Left ventricle myocardium inferior (tissue), 1 donor: ENCODE results near the gene HSPB3. TPM values are rescaled to one million over a fixed set of nuclear protein-coding genes. Genes with fewer than 3 reads are reported as not detected.
"Not testable (repeated sequence)": the region's sequence is repeated elsewhere in the genome, so short reads cannot be mapped to it uniquely, and the experiment has no call there.

Source experiments
- DNase-seq: peaks from one replicate; pipeline ENCODE4 v3.0.0-alpha.2; 2020
- H3K27ac ChIP-seq: fragments of 200-600 bp; replicated peaks from 2 replicates; pipeline ENCODE4 v1.8.0; 2021
- H3K27me3 ChIP-seq: fragments of 200-600 bp; 2 replicates; pipeline ENCODE4 v1.8.0; 2021; ENCODE audit warnings: low read depth
- H3K36me3 ChIP-seq: fragments of 200-600 bp; 2 replicates; pipeline ENCODE4 v1.8.0; 2021
- H3K4me1 ChIP-seq: fragments of 200-600 bp; 2 replicates; pipeline ENCODE4 v1.8.0; 2021
- H3K4me3 ChIP-seq: fragments of 200-600 bp; 2 replicates; pipeline ENCODE4 v1.8.0; 2021; ENCODE audit warnings: mild to moderate bottlenecking, moderate library complexity
- H3K9me3 ChIP-seq: fragments of 200-600 bp; replicated peaks from 2 replicates; pipeline ENCODE4 v1.8.0; 2021
- intact Hi-C: fragments of 100-400 bp; cut with micrococcal nuclease; formaldehyde crosslinking; loops from one replicate; pipeline ENCODE4 v1.11.0; 2022
- total RNA-seq: library from RNA; stranded (reverse); fragmentation: NEBNext Ultra II Directional; extraction: Animal tissue kit (Norgen Biotek cat#: 25700); gene quantifications from one replicate; pipeline ENCODE4 v1.2.1, GENCODE V29; 2021
- TF ChIP-seq, protein P1 (sequence below): fragments of 200-600 bp; IDR thresholded peaks from 2 replicates; pipeline ENCODE4 v1.8.0; 2021; ENCODE audit warnings: antibody characterized with exemption, mild to moderate bottlenecking, borderline replicate concordance
- donor health status: DM: no; HTN: yes; CAD: no; lungs with severe emphysema.

HSPB3 gene
- total RNA-seq, 1 donor from 2014 or later: 418 TPM

DNA sequence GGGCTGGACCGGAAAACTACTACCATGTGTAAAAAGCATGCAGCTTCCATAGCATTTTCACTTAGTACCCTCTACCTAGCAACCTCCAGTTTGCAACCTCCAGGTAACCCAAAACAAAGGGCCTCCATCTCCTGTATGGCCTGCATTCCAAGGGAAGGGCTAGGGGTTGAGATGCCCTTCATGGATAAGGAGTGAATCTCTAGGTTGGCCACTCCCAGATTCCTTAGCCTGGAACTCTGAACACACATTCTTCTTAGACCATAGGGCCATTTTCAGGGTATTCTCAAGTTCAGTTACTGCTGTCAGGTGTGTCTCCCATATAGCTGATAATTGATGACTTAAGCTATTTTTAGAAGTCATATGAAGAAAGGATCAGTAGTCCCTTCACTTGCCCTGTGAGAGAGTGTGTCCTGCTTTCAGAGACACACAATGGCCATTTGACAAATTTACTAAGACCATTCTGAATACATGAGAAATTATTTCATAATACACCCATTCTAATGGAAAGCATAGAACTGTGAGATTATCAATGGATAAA, 22.5 kb downstream of the HSPB3 start:
- intact Hi-C loops: no loop called here
- Histone ChIP-seq H3K9me3 (no peaks in the 10 kb centered on the region), H3K36me3 (no peaks in the 10 kb centered on the region), H3K4me3 (no peak overlapping the region), H3K4me1 (no peaks in the 10 kb centered on the region), H3K27me3 (no peaks in the 10 kb centered on the region), H3K27ac (no peak overlapping the region)
- TF ChIP-seq, protein P1, sequence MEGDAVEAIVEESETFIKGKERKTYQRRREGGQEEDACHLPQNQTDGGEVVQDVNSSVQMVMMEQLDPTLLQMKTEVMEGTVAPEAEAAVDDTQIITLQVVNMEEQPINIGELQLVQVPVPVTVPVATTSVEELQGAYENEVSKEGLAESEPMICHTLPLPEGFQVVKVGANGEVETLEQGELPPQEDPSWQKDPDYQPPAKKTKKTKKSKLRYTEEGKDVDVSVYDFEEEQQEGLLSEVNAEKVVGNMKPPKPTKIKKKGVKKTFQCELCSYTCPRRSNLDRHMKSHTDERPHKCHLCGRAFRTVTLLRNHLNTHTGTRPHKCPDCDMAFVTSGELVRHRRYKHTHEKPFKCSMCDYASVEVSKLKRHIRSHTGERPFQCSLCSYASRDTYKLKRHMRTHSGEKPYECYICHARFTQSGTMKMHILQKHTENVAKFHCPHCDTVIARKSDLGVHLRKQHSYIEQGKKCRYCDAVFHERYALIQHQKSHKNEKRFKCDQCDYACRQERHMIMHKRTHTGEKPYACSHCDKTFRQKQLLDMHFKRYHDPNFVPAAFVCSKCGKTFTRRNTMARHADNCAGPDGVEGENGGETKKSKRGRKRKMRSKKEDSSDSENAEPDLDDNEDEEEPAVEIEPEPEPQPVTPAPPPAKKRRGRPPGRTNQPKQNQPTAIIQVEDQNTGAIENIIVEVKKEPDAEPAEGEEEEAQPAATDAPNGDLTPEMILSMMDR: no peak
- no peak for DNase-seq

DNA sequence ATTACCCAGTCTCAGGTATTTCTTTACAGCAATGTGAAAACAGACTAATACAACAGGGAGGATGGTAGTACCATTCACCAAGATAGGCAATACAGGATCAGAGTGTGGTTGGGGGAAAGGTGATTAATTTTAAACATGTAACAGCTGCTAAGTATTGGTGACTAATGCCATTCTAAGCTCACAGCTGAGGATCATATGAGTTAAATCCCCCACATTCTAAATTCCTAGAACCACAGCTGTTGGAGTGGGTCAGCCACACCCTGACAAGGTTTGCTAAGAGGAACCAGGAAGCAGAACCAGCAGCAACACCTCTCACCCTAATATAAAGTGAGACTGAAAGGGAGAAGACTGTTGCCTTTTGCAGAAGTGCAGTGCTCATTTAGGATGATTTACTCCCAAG, 24.8 kb downstream of the HSPB3 start:
- H3K27ac ChIP-seq: no peak overlapping the region
- H3K4me3 ChIP-seq: no peak overlapping the region
- H3K36me3 ChIP-seq: no peaks in the 10 kb centered on the region
- no peaks in the 10 kb centered on the region for H3K9me3 ChIP-seq
- H3K4me1 ChIP-seq: no peaks in the 10 kb centered on the region
- TF ChIP-seq, protein P1: no peak
- intact Hi-C loops: loop anchor here (10.0 kb wide), 1 partner anchor 235 kb away; no protein-coding TSS in a partner anchor
- H3K27me3 ChIP-seq: no peaks in the 10 kb centered on the region
- DNase-seq: no peak

DNA sequence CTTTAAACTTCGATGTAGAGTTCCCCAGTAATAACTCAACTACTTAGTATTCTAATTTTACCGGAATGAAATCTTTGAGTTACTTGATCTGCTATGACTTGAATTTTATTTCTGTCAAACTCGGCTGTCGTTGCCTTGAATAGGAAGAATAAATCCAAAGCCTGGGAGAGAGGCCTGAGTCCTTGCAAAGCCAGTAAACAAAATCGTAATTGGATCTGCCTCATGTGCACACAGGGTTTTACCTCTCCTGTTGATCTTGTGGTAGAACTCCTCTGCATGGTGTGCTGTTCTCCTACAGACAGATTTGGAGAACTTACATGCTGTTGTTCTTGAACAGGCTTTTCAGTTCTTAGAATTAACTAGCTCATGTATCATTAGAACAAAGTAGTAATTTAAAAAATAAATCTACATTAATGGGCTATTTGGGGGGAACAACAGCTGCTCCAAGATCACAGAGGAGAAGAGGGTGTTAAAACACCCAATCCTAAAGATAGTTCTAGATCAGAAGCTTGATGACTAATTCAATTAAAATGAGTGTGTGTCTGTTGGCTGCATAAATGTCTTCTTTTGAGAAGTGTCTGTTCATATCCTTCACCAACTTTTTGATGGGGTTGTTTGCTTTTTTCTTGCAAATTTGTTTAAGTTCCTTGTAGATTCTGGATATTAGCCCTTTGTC, 28.9 kb downstream of the HSPB3 start:
- TF ChIP-seq, protein P1: no peak
- Histone ChIP-seq H3K4me1 (no peaks in the 10 kb centered on the region), H3K4me3 (no peak overlapping the region), H3K36me3 (no peaks in the 10 kb centered on the region), H3K27me3 (no peaks in the 10 kb centered on the region), H3K9me3 (no peaks in the 10 kb centered on the region), H3K27ac (no peak overlapping the region)
- DNase-seq: no peak
- intact Hi-C loops: loop anchor here (10.0 kb wide), 1 partner anchor 240 kb away; no protein-coding TSS in a partner anchor

DNA sequence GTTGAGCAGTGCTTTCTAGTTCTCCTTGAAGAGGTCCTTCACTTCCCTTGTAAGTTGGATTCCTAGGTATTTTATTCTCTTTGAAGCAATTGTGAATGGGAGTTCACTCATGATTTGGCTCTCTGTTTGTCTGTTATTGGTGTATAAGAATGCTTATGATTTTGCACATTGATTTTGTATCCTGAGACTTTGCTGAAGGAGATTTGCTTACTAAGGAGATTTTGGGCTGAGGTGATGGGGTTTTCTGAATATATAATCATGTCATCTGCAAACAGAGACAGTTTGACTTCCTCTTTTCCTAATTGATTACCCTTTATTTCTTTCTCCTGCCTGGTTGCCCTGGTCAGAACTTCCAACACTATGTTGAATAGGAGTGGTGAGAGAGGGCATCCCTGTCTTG, 30.2 kb downstream of the HSPB3 start:
- H3K9me3 ChIP-seq, H3K4me1 ChIP-seq, H3K27me3 ChIP-seq, H3K4me3 ChIP-seq, DNase-seq, H3K27ac ChIP-seq, H3K36me3 ChIP-seq: not testable (repeated sequence)
- intact Hi-C loops: loop anchor here (10.0 kb wide), 1 partner anchor 241 kb away; no protein-coding TSS in a partner anchor

DNA sequence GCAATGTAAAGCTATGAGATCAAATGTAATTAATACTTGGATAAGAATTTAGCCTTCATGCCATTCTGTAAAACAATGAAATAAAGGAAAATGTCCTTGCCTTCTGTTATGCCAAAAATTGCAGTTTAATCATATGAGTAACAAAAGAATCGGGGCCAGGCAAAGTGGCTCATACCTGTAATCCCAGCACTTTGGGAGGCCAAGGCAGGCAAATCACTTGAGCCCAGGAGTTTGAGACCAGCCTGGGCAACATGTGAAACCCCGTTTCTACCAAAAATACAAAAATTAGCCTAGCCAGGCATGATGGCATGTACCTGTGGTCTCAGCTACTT, 34.1 kb downstream of the HSPB3 start:
- not testable (repeated sequence) for H3K9me3 ChIP-seq, H3K36me3 ChIP-seq, DNase-seq, H3K4me1 ChIP-seq, H3K4me3 ChIP-seq, H3K27ac ChIP-seq, H3K27me3 ChIP-seq
- intact Hi-C loops: loop anchor here (10.0 kb wide), 1 partner anchor 245 kb away; no protein-coding TSS in a partner anchor

DNA sequence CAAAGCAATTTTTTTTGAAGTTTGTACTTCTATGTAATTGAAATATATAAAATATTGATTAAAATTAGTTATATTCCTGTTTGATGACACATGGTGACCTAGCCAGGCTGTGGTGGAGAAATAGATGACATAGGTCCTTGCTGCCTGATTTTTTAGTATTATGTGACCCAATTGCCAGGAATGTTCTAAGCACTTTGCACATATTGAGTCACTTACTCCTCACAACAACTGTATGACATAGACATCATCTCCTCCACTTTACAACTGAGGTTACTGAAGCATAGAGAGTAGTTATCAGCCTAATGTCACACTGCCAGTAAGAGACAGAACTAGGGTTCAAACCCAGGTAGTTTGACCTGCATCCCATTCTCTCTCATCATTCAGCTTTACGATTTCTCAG, 35.8 kb downstream of the HSPB3 start:
- Histone ChIP-seq H3K27ac (no peak overlapping the region), H3K4me3 (no peak overlapping the region), H3K27me3 (no peaks in the 10 kb centered on the region), H3K36me3 (no peaks in the 10 kb centered on the region), H3K9me3 (no peaks in the 10 kb centered on the region), H3K4me1 (no peaks in the 10 kb centered on the region)
- no peak for DNase-seq
- intact Hi-C loops: no loop called here
- TF ChIP-seq, protein P1: no peak
